ENCODE results near the gene SCN1B.

Gene SCN1B

GRCh38 chr19:35015270-35015953, 14.9 kb upstream of the SCN1B start:
- Histone ChIP-seq H3K36me3 (ENCODE audit: low read length) (no peaks in the 10 kb centered on the region), H3K9me3 (ENCODE audit: insufficient read depth, low read length) (no peaks in the 10 kb centered on the region)

GRCh38 chr19:35015954-35016351, 14.3 kb upstream of the SCN1B start:
- Histone ChIP-seq H3K9ac (ENCODE audit: low read length) (no peak overlapping the region), H3K36me3 (ENCODE audit: low read length) (no peaks in the 10 kb centered on the region), H4K20me1 (ENCODE audit: low read depth, low read length) (no peaks in the 10 kb centered on the region), H3K9me3 (ENCODE audit: insufficient read depth, low read length) (no peaks in the 10 kb centered on the region), H3K79me2 (ENCODE audit: insufficient read depth, low read length) (no peaks in the 10 kb centered on the region), H3K4me3 (ENCODE audit: insufficient read depth, low read length, poor library complexity, severe bottlenecking) (no peak overlapping the region), H3K4me2 (ENCODE audit: low read depth, low read length, poor library complexity, severe bottlenecking) (no peak overlapping the region), H3K27ac (ENCODE audit: low read depth, low read length) (no peak overlapping the region), H3K9me2 (replicated peaks; ENCODE audit: insufficient read depth, low read length) (no peaks in the 10 kb centered on the region), H3F3A (ENCODE audit: insufficient read depth) (no peaks in the 10 kb centered on the region), H2AFZ (ENCODE audit: low read depth, low read length, severe bottlenecking) (no peak overlapping the region), H3K27me3 (ENCODE audit: low read length) (no peaks in the 10 kb centered on the region)
- TF ChIP-seq EZH2phosphoT487 (conservative IDR thresholded peaks at IDR 0.05; ENCODE audit: low read length) (no peak), CTCF (IDR thresholded peaks at IDR 0.05; ENCODE audit: insufficient read depth, low read length, poor library complexity, severe bottlenecking) (no peak)

More at GRCh38 chr19:35015270-35015953, 14.9 kb upstream of the SCN1B start:
- Histone ChIP-seq H4K20me1 (ENCODE audit: low read depth, low read length) (no peaks in the 10 kb centered on the region), H3K4me3 (ENCODE audit: insufficient read depth, low read length, poor library complexity, severe bottlenecking) (no peak overlapping the region), H3K79me2 (ENCODE audit: insufficient read depth, low read length) (no peaks in the 10 kb centered on the region), H2AFZ (ENCODE audit: low read depth, low read length, severe bottlenecking) (no peak overlapping the region), H3K9me2 (replicated peaks; ENCODE audit: insufficient read depth, low read length) (no peaks in the 10 kb centered on the region), H3K27me3 (ENCODE audit: low read length) (no peaks in the 10 kb centered on the region), H3K27ac (ENCODE audit: low read depth, low read length) (no peak overlapping the region), H3F3A (ENCODE audit: insufficient read depth) (no peaks in the 10 kb centered on the region), H3K9ac (ENCODE audit: low read length) (no peak overlapping the region), H3K4me2 (ENCODE audit: low read depth, low read length, poor library complexity, severe bottlenecking) (no peak overlapping the region)
- TF ChIP-seq CTCF (IDR thresholded peaks at IDR 0.05; ENCODE audit: insufficient read depth, low read length, poor library complexity, severe bottlenecking): no peak
- TF ChIP-seq EZH2phosphoT487 (conservative IDR thresholded peaks at IDR 0.05; ENCODE audit: low read length): no peak

- no peaks in the 10 kb centered on the region for H3K27me3 ChIP-seq (ENCODE audit: low read length)
- no peaks in the 10 kb centered on the region for H4K20me1 ChIP-seq (ENCODE audit: low read depth, low read length)
- no peaks in the 10 kb centered on the region for H3K36me3 ChIP-seq (ENCODE audit: low read length)
Observed at GRCh38 chr19:35017507-35017906, 12.8 kb upstream of the SCN1B start.

More at GRCh38 chr19:35017507-35017906, 12.8 kb upstream of the SCN1B start:
- Histone ChIP-seq H3K9me3 (ENCODE audit: insufficient read depth, low read length) (no peaks in the 10 kb centered on the region), H2AFZ (ENCODE audit: low read depth, low read length, severe bottlenecking) (no peak overlapping the region), H3K4me2 (ENCODE audit: low read depth, low read length, poor library complexity, severe bottlenecking) (no peak overlapping the region), H3K4me3 (ENCODE audit: insufficient read depth, low read length, poor library complexity, severe bottlenecking) (no peak overlapping the region), H3K79me2 (ENCODE audit: insufficient read depth, low read length) (no peaks in the 10 kb centered on the region), H3F3A (ENCODE audit: insufficient read depth) (no peaks in the 10 kb centered on the region), H3K9me2 (replicated peaks; ENCODE audit: insufficient read depth, low read length) (no peaks in the 10 kb centered on the region), H3K27ac (ENCODE audit: low read depth, low read length) (no peak overlapping the region), H3K9ac (ENCODE audit: low read length) (no peak overlapping the region)
- TF ChIP-seq CTCF (IDR thresholded peaks at IDR 0.05; ENCODE audit: insufficient read depth, low read length, poor library complexity, severe bottlenecking): no peak
- TF ChIP-seq EZH2phosphoT487 (conservative IDR thresholded peaks at IDR 0.05; ENCODE audit: low read length): no peak
